Measurements from ENCODE around the gene CRLF2. TPM values are rescaled to one million over a fixed set of nuclear protein-coding genes. Genes with fewer than 3 reads are reported as not detected.
"Not testable (repeated sequence)": the region's sequence is repeated elsewhere in the genome, so short reads cannot be mapped to it uniquely, and the experiment has no call there.

Gene CRLF2
- total RNA-seq, 4 donors from 2014 or later, result 0.95 TPM; not detected in 3

DNA sequence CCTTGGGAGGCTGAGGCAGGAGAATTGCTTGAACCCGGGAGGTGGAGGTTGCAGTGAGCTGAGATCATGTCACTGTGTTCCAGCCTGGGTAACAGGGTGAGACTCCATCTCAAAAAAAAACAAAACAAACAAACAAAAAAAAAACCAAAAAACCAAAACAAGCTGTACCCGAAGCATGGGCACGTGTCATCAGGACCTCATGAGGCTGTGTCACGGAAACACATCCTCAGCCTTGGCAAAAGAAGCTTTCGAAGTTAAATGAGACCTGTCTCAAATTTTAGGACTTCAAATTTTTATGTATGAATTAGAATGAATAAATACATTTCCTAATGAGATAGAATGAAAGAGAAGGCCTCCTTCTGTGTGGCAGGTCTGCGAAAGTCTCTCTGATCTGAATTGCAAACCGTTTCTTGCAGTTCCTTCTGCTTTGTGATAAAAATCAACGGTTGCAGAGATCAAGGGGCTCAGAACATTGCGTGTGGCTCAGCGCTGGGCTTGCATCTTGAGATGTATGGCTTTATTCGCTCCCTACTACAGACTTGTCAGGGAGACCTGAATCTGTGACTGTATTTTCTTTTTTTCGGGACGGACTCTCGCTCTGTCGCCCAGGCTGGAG lies 19.5 kb upstream of the CRLF2 start:
- intact Hi-C loops (cut with DNase I), result no loop called here
- H3K4me3 ChIP-seq, result no peak overlapping the region
- H3K27ac ChIP-seq, result no peak overlapping the region
- TF ChIP-seq POLR2A (IDR thresholded peaks at IDR 0.05), result no peak
- no peak for TF ChIP-seq CTCF (IDR thresholded peaks at IDR 0.05)
- H3K36me3 ChIP-seq, result no peaks in the 10 kb centered on the region
- no peak for DNase-seq
- no peaks in the 10 kb centered on the region for H3K27me3 ChIP-seq
- 63 to 67% methylated on average over 15 of the region's 15 CpGs for WGBS, 2 donors
- H3K9me3 ChIP-seq, result no peaks in the 10 kb centered on the region
- H3K4me1 ChIP-seq, result no peaks in the 10 kb centered on the region

GRCh38 chrX:1228101-1228500 lies 15.7 kb upstream of the CRLF2 start:
- H3K4me3 ChIP-seq; H3K27ac ChIP-seq; intact Hi-C loops (cut with DNase I); H3K4me1 ChIP-seq; H3K9me3 ChIP-seq; H3K36me3 ChIP-seq; DNase-seq; H3K27me3 ChIP-seq: not testable (repeated sequence)
- 90 to 95% methylated on average over 8 of the region's 8 CpGs for WGBS, 2 donors

- Histone ChIP-seq H3K9me3 (peaks cover 0 to 8% (median 0%) of the 10 kb centered on the region in 3 donors), H3K4me1 (no peaks in the 10 kb centered on the region), H3K36me3 (no peaks in the 10 kb centered on the region), H3K4me3 (no peak overlapping the region), H3K27ac (no peak overlapping the region), H3K27me3 (no peaks in the 10 kb centered on the region)
- no peak for DNase-seq
- TF ChIP-seq CTCF (IDR thresholded peaks at IDR 0.05) (no peak), POLR2A (IDR thresholded peaks at IDR 0.05) (no peak)
- intact Hi-C loops (cut with DNase I), result no loop called here
Observed at GRCh38 chrX:1226249-1226648, 13.8 kb upstream of the CRLF2 start.

DNA sequence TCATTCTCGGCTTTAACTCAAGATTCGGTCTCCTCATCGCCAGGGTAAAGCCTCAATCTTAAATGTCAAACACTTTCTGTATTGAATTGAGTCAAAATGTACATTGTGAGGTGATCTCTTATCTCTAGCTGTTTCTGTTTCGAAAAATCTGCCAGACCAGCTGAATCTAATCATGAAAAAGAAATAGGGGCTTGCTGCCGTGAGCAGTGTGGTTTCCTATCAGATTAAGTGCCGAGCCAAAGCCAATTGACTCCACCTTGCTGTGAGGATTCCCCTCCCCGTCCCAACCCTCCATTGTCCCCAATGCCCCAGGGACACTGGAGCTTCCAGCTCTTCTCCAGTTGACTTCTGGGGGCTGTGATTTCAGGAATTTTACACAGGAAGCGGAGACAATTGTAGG lies 12.5 kb upstream of the CRLF2 start:
- no peaks in the 10 kb centered on the region for H3K36me3 ChIP-seq
- H3K27me3 ChIP-seq, result no peaks in the 10 kb centered on the region
- H3K27ac ChIP-seq, result no peak overlapping the region
- intact Hi-C loops (cut with DNase I), result no loop called here
- peaks cover 0 to 8% (median 0%) of the 10 kb centered on the region in 3 donors for H3K9me3 ChIP-seq
- no peak overlapping the region for H3K4me3 ChIP-seq
- no peaks in the 10 kb centered on the region for H3K4me1 ChIP-seq
- TF ChIP-seq CTCF (IDR thresholded peaks at IDR 0.05), result no peak
- TF ChIP-seq POLR2A (IDR thresholded peaks at IDR 0.05), result no peak
- 40 to 45% methylated on average over 8 of the region's 8 CpGs for WGBS, 2 donors
- DNase-seq, result no peak

- no peak for TF ChIP-seq POLR2A (IDR thresholded peaks at IDR 0.05)
- peaks cover 0 to 8% (median 0%) of the 10 kb centered on the region in 3 donors for H3K9me3 ChIP-seq
- no peaks in the 10 kb centered on the region for H3K36me3 ChIP-seq
- no peak for DNase-seq
- H3K4me1 ChIP-seq, result no peaks in the 10 kb centered on the region
- intact Hi-C loops (cut with DNase I), result no loop called here
- no peak overlapping the region for H3K4me3 ChIP-seq
- no peak overlapping the region for H3K27ac ChIP-seq
- H3K27me3 ChIP-seq, result no peaks in the 10 kb centered on the region
Observed at GRCh38 chrX:1223242-1223600, 10.8 kb upstream of the CRLF2 start.

DNA sequence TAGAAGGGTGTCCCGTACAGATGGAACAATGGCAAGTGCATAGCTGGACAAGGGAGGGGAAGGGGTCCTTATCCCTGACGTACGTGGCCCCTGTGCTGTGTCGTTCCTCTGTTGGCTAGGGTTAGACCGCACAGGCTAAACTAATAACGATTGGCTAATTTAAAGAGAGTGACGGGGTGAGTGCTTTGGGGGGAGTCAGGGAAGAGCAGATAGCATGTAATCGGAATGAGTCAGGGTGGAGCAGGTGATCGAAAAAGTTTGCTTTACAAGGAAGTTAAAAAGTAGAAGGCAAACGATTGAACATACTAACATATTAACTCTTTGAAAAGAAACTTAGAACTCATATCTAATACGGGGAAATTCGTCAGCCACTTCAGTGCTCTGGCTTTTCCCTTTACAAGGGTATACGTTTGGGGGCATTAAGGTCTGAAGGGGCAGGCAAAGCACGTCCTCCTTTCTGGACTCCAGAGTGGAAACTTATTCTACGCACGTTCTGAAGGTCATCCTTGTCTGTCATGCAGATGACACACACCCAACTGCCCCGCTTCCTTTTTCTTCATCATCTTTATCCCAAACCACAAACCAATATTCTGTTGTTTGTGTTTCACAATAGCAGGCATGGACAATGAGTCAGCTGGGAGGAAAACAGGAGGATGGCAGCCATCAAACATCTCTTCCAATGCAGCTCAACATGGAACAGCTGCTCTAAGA lies 10.2 kb upstream of the CRLF2 start:
- H3K36me3 ChIP-seq, result no peaks in the 10 kb centered on the region
- DNase-seq, result no peak
- peaks cover 0 to 8% (median 0%) of the 10 kb centered on the region in 3 donors for H3K9me3 ChIP-seq
- no peak overlapping the region for H3K4me3 ChIP-seq
- H3K27ac ChIP-seq, result no peak overlapping the region
- no peaks in the 10 kb centered on the region for H3K27me3 ChIP-seq
- WGBS, 2 donors, result 72 to 75% methylated on average over 17 of the region's 17 CpGs
- intact Hi-C loops (cut with DNase I), result no loop called here
- TF ChIP-seq POLR2A (IDR thresholded peaks at IDR 0.05) (no peak), CTCF (IDR thresholded peaks at IDR 0.05) (no peak)
- H3K4me1 ChIP-seq, result no peaks in the 10 kb centered on the region

Data from esophagus squamous epithelium (tissue), 5 donors.